ENCODE results near the gene SLC7A8.

- TF ChIP-seq CTCF (conservative IDR thresholded peaks at IDR 0.05; ENCODE audit: low read length) (no peak), EZH2phosphoT487 (IDR thresholded peaks at IDR 0.05; ENCODE audit: borderline replicate concordance, low read depth, low read length) (no peak)
These were observed 53.6 kb downstream of the SLC7A8 start for GRCh38 chr14:23129759-23130316.
